Glutamatergic neuron (in vitro differentiated cells): ENCODE measurements around the gene HOXA11. TPM values are rescaled to one million over a fixed set of nuclear protein-coding genes. Genes with fewer than 3 reads are reported as not detected.

Experiments
- DNase-seq: peaks from one replicate; pipeline ENCODE4 v3.0.0; 2022
- H3K27ac Mint-ChIP-seq: one replicate; pipeline ENCODE4 v1.8.0; 2020; ENCODE audit warnings: mild to moderate bottlenecking, mixed read lengths, inconsistent platforms; ENCODE audit not compliant: unreplicated experiment
- H3K27me3 Mint-ChIP-seq: one replicate; pipeline ENCODE4 v1.8.0; 2020; ENCODE audit warnings: mild to moderate bottlenecking, moderate library complexity, mixed read lengths, inconsistent platforms; ENCODE audit not compliant: unreplicated experiment
- H3K36me3 Mint-ChIP-seq: one replicate; pipeline ENCODE4 v1.8.0; 2020; ENCODE audit warnings: mild to moderate bottlenecking, mixed read lengths, inconsistent platforms; ENCODE audit not compliant: unreplicated experiment
- H3K4me1 Mint-ChIP-seq: one replicate; pipeline ENCODE4 v1.8.0; 2020; ENCODE audit warnings: mild to moderate bottlenecking, low read depth, mixed read lengths, inconsistent platforms; ENCODE audit not compliant: unreplicated experiment
- H3K4me3 Mint-ChIP-seq: one replicate; pipeline ENCODE4 v1.8.0; 2020; ENCODE audit warnings: mild to moderate bottlenecking, mixed read lengths, inconsistent platforms; ENCODE audit not compliant: unreplicated experiment
- H3K9me3 Mint-ChIP-seq: one replicate; pipeline ENCODE4 v1.8.0; 2020; ENCODE audit warnings: mild to moderate bottlenecking, moderate library complexity, mixed read lengths, inconsistent platforms; ENCODE audit not compliant: unreplicated experiment
- total RNA-seq: library from RNA; stranded (reverse); fragmentation: NEBNext Ultra II Directional; extraction: Animal tissue kit (Norgen Biotek cat#: 25700); gene quantifications from one replicate; pipeline ENCODE4 v1.2.1, GENCODE V29; 2021; ENCODE audit not compliant: unreplicated experiment
- TF ChIP-seq, protein P1 (sequence below): fragments of 200-600 bp; sonication (generic); IDR thresholded peaks from one replicate; pipeline ENCODE4 v1.5.0; 2021; ENCODE audit not compliant: partially characterized antibody, unreplicated experiment

HOXA11 gene
- total RNA-seq, 1 donor from 2014 or later, result not detected

DNA sequence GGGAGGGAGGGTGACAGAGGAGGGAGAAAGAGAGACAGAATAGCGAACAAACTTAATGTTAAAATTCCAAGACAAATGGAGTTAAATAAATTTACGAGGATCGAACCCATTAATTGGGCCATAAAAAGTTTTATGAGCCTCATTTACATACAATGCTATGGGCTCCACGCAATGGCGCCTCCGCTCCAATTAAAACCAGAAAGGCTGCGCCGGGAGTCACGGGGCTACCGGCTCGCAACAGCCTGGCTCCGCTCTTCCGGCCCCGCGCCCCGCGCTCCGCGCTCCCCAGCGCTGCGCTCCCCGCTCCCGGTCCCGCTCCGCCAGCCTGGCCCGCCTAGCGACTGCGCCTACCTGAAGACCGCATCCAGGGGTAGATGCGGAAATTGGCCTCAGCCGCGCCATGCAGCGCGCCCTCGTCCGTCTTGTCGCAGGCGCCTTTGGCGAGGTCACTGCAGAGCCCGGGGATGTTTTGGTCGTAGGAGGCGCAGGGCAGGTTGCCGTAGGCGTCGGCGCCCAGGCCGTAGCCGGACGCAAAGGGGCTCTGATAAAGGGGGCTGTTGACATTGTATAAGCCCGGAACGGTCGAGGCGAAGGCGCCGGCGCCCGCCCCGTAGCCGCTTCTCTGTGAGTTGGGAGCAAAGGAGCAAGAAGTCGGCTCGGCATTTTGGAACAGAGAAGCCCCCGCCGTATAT lies 29.1 kb downstream of the HOXA11 start:
- Mint-ChIP-seq H3K36me3 (peaks cover 15% of the 10 kb centered on the region), H3K27ac (peak overlapping the region; percentile 38), H3K9me3 (peaks cover 20% of the 10 kb centered on the region), H3K4me3 (peak overlapping the region; percentile 88), H3K4me1 (peaks cover 2% of the 10 kb centered on the region), H3K27me3 (peaks cover 58% of the 10 kb centered on the region)
- DNase-seq, result no peak
- TF ChIP-seq, protein P1, sequence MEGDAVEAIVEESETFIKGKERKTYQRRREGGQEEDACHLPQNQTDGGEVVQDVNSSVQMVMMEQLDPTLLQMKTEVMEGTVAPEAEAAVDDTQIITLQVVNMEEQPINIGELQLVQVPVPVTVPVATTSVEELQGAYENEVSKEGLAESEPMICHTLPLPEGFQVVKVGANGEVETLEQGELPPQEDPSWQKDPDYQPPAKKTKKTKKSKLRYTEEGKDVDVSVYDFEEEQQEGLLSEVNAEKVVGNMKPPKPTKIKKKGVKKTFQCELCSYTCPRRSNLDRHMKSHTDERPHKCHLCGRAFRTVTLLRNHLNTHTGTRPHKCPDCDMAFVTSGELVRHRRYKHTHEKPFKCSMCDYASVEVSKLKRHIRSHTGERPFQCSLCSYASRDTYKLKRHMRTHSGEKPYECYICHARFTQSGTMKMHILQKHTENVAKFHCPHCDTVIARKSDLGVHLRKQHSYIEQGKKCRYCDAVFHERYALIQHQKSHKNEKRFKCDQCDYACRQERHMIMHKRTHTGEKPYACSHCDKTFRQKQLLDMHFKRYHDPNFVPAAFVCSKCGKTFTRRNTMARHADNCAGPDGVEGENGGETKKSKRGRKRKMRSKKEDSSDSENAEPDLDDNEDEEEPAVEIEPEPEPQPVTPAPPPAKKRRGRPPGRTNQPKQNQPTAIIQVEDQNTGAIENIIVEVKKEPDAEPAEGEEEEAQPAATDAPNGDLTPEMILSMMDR, result no peak

DNA sequence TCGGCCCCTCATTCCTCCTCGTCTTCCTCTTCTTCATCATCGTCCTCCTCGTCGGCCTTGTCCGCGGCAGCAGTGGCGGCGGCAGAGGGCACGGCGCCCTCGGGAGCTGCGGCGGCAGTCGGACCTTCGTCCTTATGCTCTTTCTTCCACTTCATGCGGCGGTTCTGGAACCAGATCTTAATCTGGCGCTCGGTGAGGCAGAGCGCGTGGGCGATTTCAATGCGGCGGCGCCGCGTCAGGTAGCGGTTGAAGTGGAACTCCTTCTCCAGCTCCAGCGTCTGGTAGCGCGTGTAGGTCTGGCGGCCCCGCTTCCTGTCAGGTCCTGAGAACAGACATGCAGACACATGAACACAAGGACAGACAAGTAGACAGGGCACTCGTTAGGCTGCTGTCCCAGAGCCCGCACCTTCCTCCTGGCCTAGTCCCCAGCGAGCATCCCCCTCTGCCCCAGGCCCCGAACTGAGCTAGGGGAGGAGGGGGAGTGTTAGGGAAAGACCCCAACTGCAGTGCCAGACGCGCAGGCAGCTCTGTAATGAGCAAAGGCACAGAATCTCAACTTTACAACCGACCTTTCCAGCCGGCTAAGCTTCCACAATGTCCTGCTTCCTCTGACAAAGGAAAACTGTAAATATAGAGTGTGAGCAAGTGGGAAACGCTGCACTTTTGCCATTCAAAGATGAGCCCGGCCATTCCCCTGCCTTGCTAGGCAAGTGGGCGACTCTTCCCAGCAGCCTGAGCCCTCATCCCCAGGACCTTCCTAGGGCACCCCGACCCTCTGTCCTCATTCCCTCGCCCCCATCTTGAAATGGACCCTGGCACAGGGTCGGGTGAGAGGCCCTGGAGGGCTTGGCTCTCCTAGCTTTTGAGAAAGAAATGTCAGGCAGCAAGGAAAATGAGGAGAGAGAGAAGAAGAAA lies 29.9 kb downstream of the HOXA11 start:
- no peak for DNase-seq
- Mint-ChIP-seq H3K36me3 (peaks cover 15% of the 10 kb centered on the region), H3K4me3 (peak overlapping the region; percentile 61), H3K27ac (peak overlapping the region; percentile 38), H3K4me1 (peaks cover 2% of the 10 kb centered on the region), H3K9me3 (peaks cover 20% of the 10 kb centered on the region), H3K27me3 (peaks cover 64% of the 10 kb centered on the region)
- TF ChIP-seq, protein P1, result no peak

DNA sequence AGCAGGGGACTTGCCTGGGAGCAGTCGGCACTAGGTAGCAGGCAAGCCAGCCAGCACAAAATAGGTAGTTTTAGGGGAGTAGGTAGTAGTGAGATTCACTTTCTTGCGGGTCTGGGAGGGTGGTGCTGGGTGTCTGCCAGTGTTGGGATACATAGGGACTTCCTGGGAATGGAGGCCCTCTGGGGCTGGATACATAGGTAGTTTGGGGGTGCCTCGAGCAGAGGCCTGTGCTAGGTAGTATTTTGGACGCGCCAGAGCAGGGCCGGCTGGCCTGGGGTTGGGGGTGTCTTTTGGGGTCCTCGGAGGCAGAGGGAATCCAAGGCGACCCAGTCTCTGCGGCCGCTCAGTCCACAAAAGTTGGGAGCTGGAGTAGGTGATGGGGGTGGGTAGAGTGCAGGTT lies 30.7 kb downstream of the HOXA11 start:
- Mint-ChIP-seq H3K27me3 (peaks cover 63% of the 10 kb centered on the region), H3K4me3 (no peak overlapping the region), H3K4me1 (peaks cover 2% of the 10 kb centered on the region), H3K27ac (no peak overlapping the region), H3K9me3 (peaks cover 18% of the 10 kb centered on the region), H3K36me3 (peaks cover 9% of the 10 kb centered on the region)
- no peak for DNase-seq
- TF ChIP-seq, protein P1, result no peak

GRCh38 chr7:27153526-27153925 lies 31.5 kb downstream of the HOXA11 start:
- no peak overlapping the region for H3K27ac Mint-ChIP-seq
- no peak for DNase-seq
- TF ChIP-seq, protein P1, result no peak
- H3K4me3 Mint-ChIP-seq, result peak overlapping the region; percentile 23
- peaks cover 2% of the 10 kb centered on the region for H3K4me1 Mint-ChIP-seq
- H3K36me3 Mint-ChIP-seq, result peaks cover 9% of the 10 kb centered on the region
- H3K9me3 Mint-ChIP-seq, result peaks cover 13% of the 10 kb centered on the region
- H3K27me3 Mint-ChIP-seq, result peaks cover 64% of the 10 kb centered on the region
